Endothelial cell of umbilical vein (primary cell): ENCODE results near the gene NRARP. TPM values are rescaled to one million over a fixed set of nuclear protein-coding genes. Genes with fewer than 3 reads are reported as not detected.
A peak's percentile ranks its signal among the peaks of the same experiment; 100 is the strongest.

ENCODE experiments used
- BruUV-seq: library from RNA; stranded (reverse); fragments of 400-500 nt; replicated peaks from 2 replicates; lab custom pipeline; 2021; lab: Mats Ljungman, UMichigan
- CTCF ChIA-PET: fragments of 300-600, 350-600 bp; sonication (Branson Sonifier 250); formaldehyde crosslinking; loops from one replicate; lab custom pipeline; 2021; ENCODE audit warnings: antibody characterized with exemption, inconsistent platforms; lab: Charles Lee
- POLR2A ChIA-PET: fragments of 300-600, 350-600 bp; sonication (Branson Sonifier 250); formaldehyde crosslinking; loops from one replicate; lab custom pipeline; 2021; ENCODE audit warnings: antibody characterized with exemption, inconsistent platforms; lab: Charles Lee
- DNase-seq: peaks from one replicate; pipeline ENCODE4 v3.0.0-alpha.2; 2011; ENCODE audit warnings: low read depth, low spot score
- FAIRE-seq: peaks from 2 replicates; lab custom pipeline; 2011; peaks lifted over from hg19 to GRCh38; lab: Jason Lieb, UNC
- H2AFZ ChIP-seq: 2 replicates; pipeline ENCODE4 v1.6.0; 2012; ENCODE audit warnings: low read depth, low read length, control low read depth, inconsistent platforms
- H3K27ac ChIP-seq: 2 replicates; pipeline ENCODE4 v1.5.1; 2011; ENCODE audit warnings: low read depth, mild to moderate bottlenecking, control low read depth, low read length, moderate library complexity; ENCODE audit not compliant: insufficient read depth
- H3K27me3 ChIP-seq, 2 experiments: 2 replicates each; pipeline versions ENCODE4 v1.6.0 to v1.6.1; 2011; ENCODE audit warnings: low read length in 2 of 2, mixed read lengths in 1 of 2; ENCODE audit not compliant: control insufficient read depth in 2 of 2, insufficient read depth in 2 of 2
- H3K36me3 ChIP-seq, 2 experiments: 2 replicates in 1 of 2; 3 replicates in 1 of 2; pipeline ENCODE4 v1.5.1; 2011; ENCODE audit warnings: low read length in 2 of 2, mild to moderate bottlenecking in 1 of 2, moderate library complexity in 1 of 2; ENCODE audit not compliant: control insufficient read depth in 2 of 2, insufficient read depth in 2 of 2; ENCODE audit errors: extremely low read depth in 1 of 2
- H3K4me1 ChIP-seq: 3 replicates; pipeline ENCODE4 v1.5.1; 2011; ENCODE audit warnings: mild to moderate bottlenecking, low read length; ENCODE audit not compliant: control insufficient read depth, insufficient read depth; ENCODE audit errors: extremely low read depth
- H3K4me2 ChIP-seq: 2 replicates; pipeline ENCODE4 v1.6.1; 2011; ENCODE audit warnings: low read length, control low read depth, mixed read lengths; ENCODE audit not compliant: insufficient read depth
- H3K4me3 ChIP-seq, 3 experiments: fragments of 200-600 bp in 1 of 3; sonication (generic), shearing (Covaris generic) in 1 of 3; replicated peaks in 1 of 3; 2 replicates each; pipeline ENCODE4 v1.5.1; 2011 to 2016; ENCODE audit warnings: control low read depth in 3 of 3, low read length in 3 of 3, mild to moderate bottlenecking in 2 of 3, inconsistent platforms in 1 of 3, low read depth in 1 of 3, moderate library complexity in 1 of 3; ENCODE audit not compliant: insufficient read depth in 1 of 3
- H3K79me2 ChIP-seq: 2 replicates; pipeline ENCODE4 v1.6.0; 2012; ENCODE audit warnings: low read length, inconsistent platforms; ENCODE audit not compliant: control insufficient read depth, insufficient read depth
- H3K9ac ChIP-seq: replicated peaks from 2 replicates; pipeline ENCODE3; 2011; ENCODE audit warnings: low read length, control low read depth; ENCODE audit not compliant: insufficient read depth; ENCODE audit errors: extremely low read depth
- H3K9me1 ChIP-seq: replicated peaks from 3 replicates; pipeline ENCODE4 v1.6.0; 2011; ENCODE audit warnings: mild to moderate bottlenecking, low read length; ENCODE audit not compliant: control insufficient read depth, insufficient read depth; ENCODE audit errors: extremely low read depth
- H3K9me3 ChIP-seq: replicated peaks from 2 replicates; pipeline ENCODE4 v1.5.1; 2012; ENCODE audit warnings: low read length, inconsistent platforms; ENCODE audit not compliant: control insufficient read depth, insufficient read depth
- H4K20me1 ChIP-seq: replicated peaks from 2 replicates; pipeline ENCODE3; 2011; ENCODE audit warnings: mild to moderate bottlenecking, low read length; ENCODE audit not compliant: control insufficient read depth, insufficient read depth; ENCODE audit errors: extremely low read depth
- CTCF ChIP-seq, 2 donors: IDR thresholded peaks; 1 replicate in 1 of 2; 2 replicates in 1 of 2; pipeline ENCODE4 v1.5.1; 2011; ENCODE audit warnings: low read length in 2 of 2, mild to moderate bottlenecking in 2 of 2, moderate library complexity in 2 of 2, control low read depth in 1 of 2, inconsistent platforms in 1 of 2, low read depth in 1 of 2; ENCODE audit not compliant: insufficient read depth in 1 of 2; ENCODE audit errors: extremely low read depth in 1 of 2
- EZH2 ChIP-seq: IDR thresholded peaks from 2 replicates; pipeline ENCODE4 v1.6.1; 2012; ENCODE audit warnings: borderline replicate concordance, low read depth, mild to moderate bottlenecking, moderate library complexity, low read length, inconsistent platforms; ENCODE audit not compliant: severe bottlenecking
- FOS ChIP-seq: IDR thresholded peaks from 2 replicates; pipeline ENCODE4 v1.6.1; 2011; ENCODE audit warnings: mild to moderate bottlenecking, low read length, moderate library complexity, borderline replicate concordance; ENCODE audit not compliant: insufficient read depth
- GATA2 ChIP-seq: IDR thresholded peaks from 2 replicates; pipeline ENCODE4 v1.7.0; 2011; ENCODE audit warnings: low read depth, mild to moderate bottlenecking, moderate library complexity, mixed read lengths, low read length; ENCODE audit not compliant: insufficient read length, insufficient read depth
- JUN ChIP-seq: IDR thresholded peaks from 2 replicates; pipeline ENCODE4 v1.6.1; 2011; ENCODE audit warnings: borderline replicate concordance, low read depth; ENCODE audit not compliant: insufficient read length, insufficient read depth
- MYC ChIP-seq: IDR thresholded peaks from one replicate; pipeline ENCODE4 v1.6.1; 2011; ENCODE audit warnings: mild to moderate bottlenecking, low read depth, low read length
- POLR2A ChIP-seq: IDR thresholded peaks from 2 replicates; pipeline ENCODE4 v1.6.1; 2012; ENCODE audit warnings: low read depth, mild to moderate bottlenecking, control low read depth, low read length
- POLR2AphosphoS5 ChIP-seq: IDR thresholded peaks from 2 replicates; pipeline ENCODE4 v1.6.1; 2012; ENCODE audit warnings: low read depth, mild to moderate bottlenecking, control low read depth, low read length, moderate library complexity; ENCODE audit not compliant: insufficient read depth
- dilution Hi-C: fragments of 300-500 bp; cut with MboI; formaldehyde crosslinking; loops from one replicate; pipeline ENCODE4 v1.15.0; 2019; ENCODE audit warnings: low sequenced_read_pairs; ENCODE audit not compliant: extremely low pct_ligation_motif_present
- intact Hi-C: fragments of 100-400 bp; cut with micrococcal nuclease; formaldehyde crosslinking; loops from one replicate; pipeline ENCODE4 v1.10.0; 2022
- polyA plus RNA-seq, 4 experiments: library from polyadenylated mRNA; depleted of rRNA in 3 of 4; stranded (reverse) in 3 of 4; unstranded in 1 of 4; fragments of >200 nt; gene quantifications; 2 replicates each; pipeline versions ENCODE4 v1.2.1 to v1.2.3, GENCODE V29; 2011 to 2012; ENCODE audit warnings: missing spikeins in 1 of 4
- total RNA-seq: library from RNA; stranded (reverse); gene quantifications from 2 replicates; pipeline ENCODE4 v1.2.3, GENCODE V29; 2021
- TF ChIP-seq, protein P1 (sequence below): IDR thresholded peaks from 2 replicates; pipeline ENCODE4 v1.6.1; 2011; ENCODE audit not compliant: insufficient read depth, insufficient read length

The NRARP gene
- total and polyA plus RNA-seq, 2 donors (not counting 3 experiments of a cell fraction or from before 2014, with no cell fraction given), result 50.0 to 72.9 TPM

GRCh38 chr9:137278721-137279711 is 23.1 kb downstream of the NRARP start:
- H3K9me3 ChIP-seq, result no peaks in the 10 kb centered on the region
- no peak for TF ChIP-seq EZH2
- no peak for TF ChIP-seq CTCF (IDR thresholded peaks at IDR 0.05; ENCODE audit: extremely low read depth in 1 of 2, insufficient read depth in 1 of 2, low read depth in 1 of 2, low read length in 2 of 2)
- TF ChIP-seq MYC, result no peak
- TF ChIP-seq GATA2, result no peak
- TF ChIP-seq, protein P1, sequence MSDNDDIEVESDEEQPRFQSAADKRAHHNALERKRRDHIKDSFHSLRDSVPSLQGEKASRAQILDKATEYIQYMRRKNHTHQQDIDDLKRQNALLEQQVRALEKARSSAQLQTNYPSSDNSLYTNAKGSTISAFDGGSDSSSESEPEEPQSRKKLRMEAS, result no peak
- TF ChIP-seq FOS, result no peak
- TF ChIP-seq POLR2AphosphoS5, result no peak
- no peak for TF ChIP-seq POLR2A
- no peak for TF ChIP-seq JUN
- intact Hi-C loops (no loop called here), dilution Hi-C loops (no loop called here)
- ChIA-PET CTCF (interaction anchor here (1.1 to 2.7 kb wide), 3 partner anchors 8 to 23 kb away, joined by 4 to 23 read pairs (median 4); partner anchors contain the start of gene NRARP), POLR2A (no interaction called here)
- H2AFZ ChIP-seq, result no peak overlapping the region
- DNase-seq, result no peak
- FAIRE-seq, result no peak
- H3K9me1 ChIP-seq, result no peaks in the 10 kb centered on the region
- peak overlapping the region; percentile 79 for H3K9ac ChIP-seq
- no peaks in the 10 kb centered on the region for H4K20me1 ChIP-seq
- BruUV-seq, result no TSS peak
- H3K27me3 ChIP-seq, result no peaks in the 10 kb centered on the region
- H3K79me2 ChIP-seq, result peaks cover 42% of the 10 kb centered on the region
- H3K4me3 ChIP-seq, result peak overlapping the region; percentile 39 to 60 (median 51)
- peaks cover 10% of the 10 kb centered on the region in 2 experiments for H3K36me3 ChIP-seq
- peaks cover 28% of the 10 kb centered on the region for H3K4me1 ChIP-seq
- H3K4me2 ChIP-seq, result peak overlapping the region; percentile 52
- H3K27ac ChIP-seq, result peak overlapping the region; percentile 91
